HG03354 (cell line): Measurements from ENCODE around the gene IFI30.
"Not testable (repeated sequence)": the region's sequence is repeated elsewhere in the genome, so short reads cannot be mapped to it uniquely, and the experiment has no call there.

Source experiments
- ATAC-seq: cut with Tn5 transposase; IDR thresholded peaks from one replicate; pipeline ENCODE4 v1.9.1; 2021; ENCODE audit warnings: mild to moderate bottlenecking; ENCODE audit not compliant: unreplicated experiment, poor library complexity, severe bottlenecking

Gene IFI30

DNA sequence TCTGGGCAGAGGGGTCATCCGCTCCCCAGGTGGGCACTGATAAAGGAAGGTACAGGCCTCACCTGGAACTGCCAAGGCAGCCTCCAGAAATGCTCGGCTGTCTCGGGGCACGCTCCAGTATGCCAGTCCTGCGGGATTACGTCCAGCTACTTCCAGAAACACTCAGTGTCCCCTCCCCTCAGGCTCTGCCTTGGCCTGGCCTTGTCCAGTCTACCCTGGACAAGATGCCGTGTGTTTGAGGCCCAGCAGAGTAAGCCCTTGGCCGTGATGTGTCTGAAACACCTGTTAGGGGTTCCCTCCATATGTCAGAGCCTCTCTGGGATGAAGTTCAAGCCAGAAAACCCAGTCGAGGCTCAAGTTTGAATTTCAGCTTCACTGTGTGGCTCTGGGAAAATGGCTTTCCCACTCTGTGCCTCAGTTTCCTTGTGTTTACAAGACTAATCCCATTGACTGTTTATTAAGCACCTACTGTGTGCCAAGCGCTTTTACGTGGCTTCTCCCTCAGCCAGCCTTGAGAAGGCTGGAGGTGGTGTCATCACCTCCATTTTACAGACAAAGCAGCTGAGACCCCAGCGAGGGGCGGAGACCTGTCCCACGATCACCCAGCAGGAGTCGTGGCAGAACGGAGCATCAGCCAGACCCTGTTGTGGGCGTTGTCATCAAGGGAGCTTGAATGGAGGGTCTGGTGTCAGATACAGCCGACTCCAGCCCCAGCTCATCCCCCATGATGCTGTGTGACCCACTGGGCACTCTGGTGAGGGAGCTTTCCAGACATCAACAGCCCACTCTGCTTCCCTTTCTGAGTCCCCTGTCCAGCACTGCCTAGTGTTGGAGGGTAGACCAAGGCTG is 22.6 kb upstream of the IFI30 start:
- no peak for ATAC-seq

DNA sequence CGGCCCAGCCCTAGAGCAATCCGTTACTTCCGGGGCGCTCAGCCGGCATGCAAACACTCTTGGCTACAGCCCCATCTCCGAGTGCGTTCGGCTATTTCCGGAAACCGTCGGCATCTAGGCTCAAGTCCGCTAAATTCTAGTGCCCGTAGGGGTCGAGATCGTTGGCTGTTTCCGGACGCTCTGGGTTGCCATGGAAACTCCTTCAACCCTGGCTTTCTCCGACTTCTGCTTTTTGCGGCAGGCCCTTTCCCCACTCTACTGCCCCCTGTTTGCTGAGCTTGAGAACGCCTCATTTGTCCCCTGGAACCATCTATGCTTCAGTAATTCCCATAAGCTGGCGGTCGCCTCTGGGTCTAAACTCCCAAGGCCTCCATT is 21.2 kb upstream of the IFI30 start:
- ATAC-seq: peak; percentile 72

DNA sequence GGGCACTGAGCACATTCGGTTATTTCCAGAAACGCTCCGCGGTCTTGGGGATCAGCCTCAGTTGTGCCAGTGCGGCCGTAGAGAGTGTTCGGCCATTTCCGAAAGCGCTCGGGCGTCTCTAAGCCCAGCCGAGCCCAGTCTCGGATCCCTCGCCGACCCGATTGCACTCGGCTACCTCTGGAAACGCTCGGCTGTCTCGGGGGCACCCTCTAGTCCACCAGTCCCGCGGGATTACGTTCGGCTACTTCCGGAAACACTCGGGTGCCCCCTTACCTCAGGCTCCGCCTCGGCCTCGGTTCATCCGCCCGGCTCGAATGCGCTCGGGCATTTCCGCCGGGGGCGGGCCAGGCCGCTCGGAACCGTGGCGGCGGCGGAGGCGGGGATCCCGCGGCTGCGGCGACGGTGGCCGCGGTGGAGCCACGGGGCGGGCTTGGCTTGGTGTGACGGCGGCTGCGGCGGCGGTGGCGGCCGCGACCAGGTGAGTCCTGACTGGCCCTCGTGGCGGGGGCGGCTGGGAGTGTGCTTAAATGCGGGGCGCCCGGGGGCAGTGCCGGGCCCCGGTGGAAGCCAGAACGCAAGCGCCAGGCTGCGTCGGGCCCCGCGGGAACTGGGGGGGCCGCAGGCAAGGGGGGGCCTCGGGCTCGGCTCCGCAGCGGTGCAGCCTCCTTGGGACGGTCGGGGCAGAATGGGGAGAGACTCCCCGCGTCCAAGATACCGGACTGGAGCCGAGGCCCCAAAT is 20.6 kb upstream of the IFI30 start, which contains the start of gene PIK3R2:
Gene PIK3R2 (plus strand): TSS at position 347 of the 739 bp plus-strand sequence. CDS start 2,717 bp downstream, outside the sequence.
- ATAC-seq: peak; percentile 78

DNA sequence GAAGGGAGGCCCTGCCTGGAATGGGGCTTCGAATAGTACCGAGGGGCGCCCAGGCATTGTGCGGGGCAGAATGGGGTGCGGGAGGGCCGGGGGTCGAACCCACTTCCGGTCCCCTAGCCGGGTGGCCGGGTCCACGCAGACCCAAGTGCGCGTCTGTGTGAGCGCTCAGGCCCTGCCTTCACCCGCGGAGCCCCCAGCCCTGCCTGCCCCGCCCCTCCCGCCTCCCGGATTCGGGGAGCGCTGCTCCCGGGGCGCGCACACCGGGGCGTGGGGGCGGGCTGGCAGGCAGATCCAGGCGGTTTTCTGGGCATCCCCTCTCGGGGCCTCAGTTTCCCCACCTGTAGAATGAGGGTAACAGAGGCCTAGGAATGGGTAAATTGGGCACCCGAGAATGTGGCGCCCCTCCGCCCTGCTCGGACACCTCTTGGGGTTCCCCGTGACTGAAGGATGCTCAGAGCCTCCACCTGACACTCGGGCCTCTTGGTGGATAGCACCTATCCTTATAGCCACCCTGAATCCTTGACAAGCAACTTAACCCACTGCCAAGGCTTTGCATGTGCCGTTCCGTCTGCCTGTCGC is 20.0 kb upstream of the IFI30 start:
- peak; percentile 2 for ATAC-seq

DNA sequence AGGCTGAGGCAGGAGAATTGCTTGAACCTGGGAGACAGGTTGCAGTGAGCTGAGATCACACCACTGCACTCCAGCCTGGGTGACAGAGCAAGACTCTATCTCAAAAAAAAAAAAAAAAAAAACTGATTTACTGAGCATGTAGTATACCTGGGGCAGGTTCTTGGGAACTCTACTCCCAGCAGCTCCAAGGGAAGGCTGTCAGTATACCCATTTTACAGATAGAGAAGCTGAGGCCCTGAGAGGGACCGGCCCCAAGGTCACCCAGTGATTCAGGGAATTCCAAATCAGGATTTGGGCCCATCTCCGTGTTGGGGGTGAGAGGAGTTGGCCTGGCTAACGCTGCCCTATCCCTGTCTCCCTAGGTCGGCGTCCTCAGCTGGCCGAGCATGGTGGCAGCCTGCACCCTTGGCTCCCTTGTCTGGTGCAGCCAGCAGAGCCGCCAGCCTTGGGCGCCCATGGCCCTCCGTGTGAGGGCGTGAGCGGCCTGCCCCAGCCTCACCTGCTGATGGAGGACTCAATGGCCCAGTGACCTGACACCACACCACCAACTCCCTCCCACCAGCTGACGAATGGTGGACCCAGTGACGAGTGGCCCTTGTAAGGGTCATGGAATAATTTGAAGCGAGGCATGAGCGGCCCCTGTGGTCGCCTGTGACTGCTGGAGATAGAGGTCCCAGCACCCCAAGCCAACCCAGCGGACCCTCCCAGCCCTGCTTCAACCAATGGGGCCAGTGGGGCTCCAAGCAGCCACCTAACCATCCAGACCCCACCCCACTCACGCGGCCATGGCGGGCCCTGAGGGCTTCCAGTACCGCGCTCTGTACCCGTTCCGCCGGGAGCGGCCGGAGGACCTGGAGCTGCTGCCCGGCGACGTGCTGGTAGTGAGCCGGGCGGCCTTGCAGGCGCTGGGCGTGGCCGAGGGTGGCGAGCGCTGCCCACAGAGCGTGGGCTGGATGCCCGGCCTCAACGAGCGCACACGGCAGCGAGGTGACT is 18.2 kb upstream of the IFI30 start:
- no peak for ATAC-seq

DNA sequence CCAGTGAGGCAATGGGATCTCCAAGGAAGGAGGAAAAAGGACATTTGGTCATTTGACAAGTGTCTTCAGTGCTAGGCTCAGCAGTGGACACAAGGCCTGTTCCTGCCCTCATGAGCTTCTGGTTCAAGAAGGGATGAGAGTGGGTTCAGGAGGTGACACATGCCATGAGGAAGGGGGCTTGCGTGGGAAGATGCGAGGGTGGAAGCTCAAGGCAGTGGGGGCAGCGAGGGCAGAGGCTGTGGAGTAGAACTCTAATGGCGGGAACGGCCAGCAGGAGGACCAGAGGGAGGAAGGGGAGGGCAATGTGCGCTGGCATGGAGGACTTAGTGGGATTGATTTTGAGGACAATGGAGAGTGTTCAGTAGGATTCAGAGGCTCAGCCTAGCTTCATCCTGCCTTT is 17.3 kb upstream of the IFI30 start:
- ATAC-seq: no peak

DNA sequence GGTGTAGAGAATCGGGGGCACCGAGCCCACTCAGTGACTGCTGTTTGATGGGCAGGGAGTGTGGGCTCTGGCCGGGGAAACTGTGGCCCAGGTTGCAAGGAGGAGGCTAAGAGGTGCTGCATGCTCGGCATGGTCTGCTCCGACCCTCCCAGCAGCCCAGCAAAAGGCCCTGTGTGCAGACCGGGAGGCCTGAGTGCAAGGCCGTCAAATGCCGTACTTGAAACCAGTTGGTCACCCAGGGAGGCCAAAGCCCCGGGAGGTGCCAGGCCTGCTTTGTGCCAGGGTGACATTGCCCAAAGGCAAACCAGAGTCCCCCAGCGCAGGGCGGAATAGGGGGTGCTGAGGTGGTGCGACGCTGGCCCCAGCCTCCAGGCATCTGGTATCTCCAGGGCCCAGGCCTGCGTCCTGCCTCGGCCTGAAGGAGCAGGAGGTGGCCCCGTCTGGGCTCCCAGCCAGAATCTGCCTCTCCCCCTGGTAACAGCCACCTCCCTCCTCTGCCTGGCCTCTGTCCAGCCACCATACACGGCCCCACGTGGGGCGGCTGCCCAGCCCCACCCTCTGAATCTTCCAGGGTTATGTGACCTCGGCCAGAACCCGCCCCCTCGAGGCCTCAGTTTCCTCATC is 16.7 kb upstream of the IFI30 start:
- ATAC-seq: no peak

DNA sequence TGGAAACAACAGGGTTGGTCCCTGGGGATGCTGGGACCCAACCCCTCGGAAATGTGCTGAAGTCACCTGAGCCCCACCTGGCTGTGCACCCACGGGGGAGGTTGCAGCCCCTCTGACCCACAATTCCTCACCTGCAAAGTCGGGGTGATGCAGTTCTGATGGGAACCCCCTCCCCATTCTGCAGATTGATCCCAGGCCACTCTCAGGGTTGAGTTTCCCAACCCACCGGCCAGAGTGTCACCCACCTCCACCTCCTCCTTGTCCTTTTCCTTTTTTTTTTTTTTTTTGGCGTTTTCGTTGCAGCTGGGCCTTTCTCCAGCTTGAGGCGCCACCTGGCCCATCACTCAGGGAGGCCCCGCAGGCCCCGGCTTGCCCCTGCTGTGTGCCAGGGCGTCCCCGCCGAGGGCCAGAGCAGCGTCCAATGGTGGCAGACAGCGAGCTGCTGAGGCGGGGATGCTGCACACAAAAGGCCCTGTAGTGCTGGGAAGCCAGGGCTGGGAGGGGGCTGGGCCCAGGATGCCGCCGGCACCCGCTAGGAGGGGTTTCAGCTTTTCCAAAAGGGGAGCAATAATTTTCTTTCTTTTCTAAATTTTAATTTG is 16.0 kb upstream of the IFI30 start:
- no peak for ATAC-seq

DNA sequence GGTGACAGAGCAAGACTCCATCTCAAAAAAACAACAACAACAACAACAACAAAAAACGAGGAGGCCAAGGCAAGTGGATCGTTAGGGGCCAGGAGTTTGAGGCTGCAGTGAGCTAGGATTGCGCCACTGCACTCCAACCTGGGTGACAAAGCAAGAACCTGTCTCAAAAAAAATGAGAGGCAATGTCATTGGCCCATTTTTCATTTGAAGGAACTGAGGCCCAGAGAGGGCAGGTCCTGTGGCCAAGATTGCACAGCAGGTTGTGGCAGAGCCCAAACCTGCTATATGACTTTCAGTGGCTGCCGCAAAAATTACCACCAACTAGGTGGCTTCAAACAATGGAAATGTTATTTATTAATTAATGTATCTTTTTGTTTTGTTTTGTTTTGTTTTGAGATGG is 15.1 kb upstream of the IFI30 start:
- ATAC-seq: no peak

DNA sequence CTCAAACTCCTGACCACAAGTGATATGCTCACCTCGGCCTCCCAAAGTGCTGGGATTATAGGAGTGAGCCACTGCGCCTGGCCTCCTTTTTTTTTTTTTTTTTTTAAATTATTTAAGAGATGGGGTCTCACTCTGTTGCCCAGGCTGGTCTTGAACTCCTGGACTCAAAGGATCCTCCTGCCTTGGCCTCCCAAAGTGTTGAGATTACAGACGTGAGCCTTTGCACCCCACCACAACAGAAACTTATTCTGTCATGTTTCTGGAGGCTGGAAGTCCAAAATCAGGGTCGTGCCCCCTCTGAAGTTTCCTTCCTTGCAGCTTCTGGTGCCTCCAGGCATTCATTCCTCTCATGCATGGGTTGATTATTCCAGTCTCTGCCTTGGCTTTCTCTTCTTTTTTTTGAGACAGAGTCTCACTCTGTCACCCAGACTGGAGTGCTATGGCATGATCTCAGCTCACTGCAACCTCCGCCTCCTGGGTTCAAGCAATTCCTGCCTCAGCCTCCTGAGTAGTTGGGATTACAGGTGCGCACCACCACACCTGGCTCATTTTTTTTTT is 14.5 kb upstream of the IFI30 start:
- not testable (repeated sequence) for ATAC-seq

DNA sequence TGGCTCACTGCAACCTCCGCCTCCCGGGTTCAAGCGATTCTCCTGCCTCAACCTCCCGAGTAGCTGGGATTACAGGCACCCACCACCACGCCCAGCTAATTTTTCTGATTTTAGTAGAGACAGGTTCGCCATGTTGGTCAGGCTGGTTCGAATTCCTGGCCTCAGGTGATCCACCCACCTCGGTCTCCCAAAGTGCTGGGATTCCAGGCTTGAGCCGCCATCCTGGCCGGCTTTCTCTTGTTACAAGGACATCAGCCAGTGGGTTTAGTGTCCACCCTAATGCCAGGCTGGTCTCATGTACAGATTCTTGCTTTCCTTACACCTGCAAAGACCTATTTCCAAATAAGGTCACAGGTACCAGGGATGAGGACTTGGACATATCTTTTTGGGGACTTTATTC is 13.8 kb upstream of the IFI30 start:
- no peak for ATAC-seq

DNA sequence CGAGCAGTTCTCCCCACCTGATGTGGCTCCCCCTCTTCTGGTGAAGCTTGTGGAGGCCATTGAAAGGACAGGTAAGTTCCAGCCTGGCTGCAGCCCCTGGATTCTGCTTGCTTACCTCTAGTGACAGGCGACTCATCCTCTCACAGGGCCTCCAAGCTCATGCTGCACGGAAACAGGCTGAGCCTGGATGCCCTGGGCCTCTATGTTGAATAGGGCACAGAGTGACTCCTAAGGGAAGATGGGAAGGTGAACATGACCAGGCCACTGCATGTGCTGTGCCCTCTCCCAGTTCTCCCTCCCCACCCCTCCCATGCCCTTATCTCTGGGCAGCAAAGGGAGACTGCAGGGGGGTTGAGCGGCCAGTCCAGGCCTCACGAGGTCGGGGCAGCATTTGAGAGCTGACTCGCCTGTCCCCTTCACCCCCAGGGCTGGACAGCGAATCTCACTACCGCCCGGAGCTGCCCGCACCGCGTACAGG is 13.1 kb upstream of the IFI30 start:
- ATAC-seq: no peak

DNA sequence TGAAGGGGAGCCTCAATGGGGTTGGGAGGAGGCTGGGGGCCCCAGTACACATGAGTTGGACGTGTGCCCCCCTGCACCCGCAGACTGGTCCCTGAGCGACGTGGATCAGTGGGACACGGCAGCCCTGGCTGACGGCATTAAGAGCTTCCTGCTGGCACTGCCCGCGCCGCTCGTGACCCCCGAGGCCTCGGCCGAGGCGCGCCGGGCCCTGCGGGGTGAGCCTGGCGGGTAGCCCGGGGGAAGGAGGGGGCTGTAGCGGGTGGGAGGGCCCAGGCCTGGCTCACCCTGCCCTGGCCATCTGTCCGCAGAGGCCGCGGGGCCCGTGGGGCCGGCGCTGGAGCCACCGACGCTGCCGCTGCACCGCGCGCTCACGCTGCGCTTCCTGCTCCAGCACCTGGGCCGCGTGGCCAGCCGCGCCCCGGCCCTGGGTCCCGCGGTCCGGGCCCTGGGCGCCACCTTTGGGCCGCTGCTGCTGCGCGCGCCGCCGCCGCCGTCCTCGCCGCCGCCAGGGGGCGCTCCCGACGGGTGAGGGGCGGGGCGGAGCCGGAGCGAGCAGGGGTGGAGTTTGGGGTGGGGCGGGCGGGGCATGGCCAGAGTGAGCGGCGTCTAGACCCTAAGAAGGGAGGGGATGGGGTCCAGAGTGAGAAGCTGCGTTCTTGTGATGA is 12.5 kb upstream of the IFI30 start:
- peak; percentile 84 for ATAC-seq

DNA sequence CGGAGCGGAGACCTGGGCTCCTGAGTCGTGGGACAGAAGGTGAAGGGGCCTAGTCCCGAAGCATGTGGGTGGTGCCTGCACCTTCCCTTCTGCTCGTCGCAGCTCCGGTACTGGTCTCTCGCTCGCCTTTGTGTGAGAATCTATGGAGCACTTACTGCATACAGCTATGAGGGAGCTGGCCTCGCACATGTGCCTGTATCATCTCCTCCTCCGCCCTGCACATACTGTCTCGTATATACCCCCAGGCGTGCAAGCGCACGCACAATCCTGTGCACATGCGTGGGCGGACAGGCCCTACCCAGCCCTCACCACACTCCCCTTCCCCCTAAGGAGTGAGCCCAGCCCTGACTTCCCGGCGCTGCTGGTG is 12.0 kb upstream of the IFI30 start:
- peak; percentile 20 for ATAC-seq

DNA sequence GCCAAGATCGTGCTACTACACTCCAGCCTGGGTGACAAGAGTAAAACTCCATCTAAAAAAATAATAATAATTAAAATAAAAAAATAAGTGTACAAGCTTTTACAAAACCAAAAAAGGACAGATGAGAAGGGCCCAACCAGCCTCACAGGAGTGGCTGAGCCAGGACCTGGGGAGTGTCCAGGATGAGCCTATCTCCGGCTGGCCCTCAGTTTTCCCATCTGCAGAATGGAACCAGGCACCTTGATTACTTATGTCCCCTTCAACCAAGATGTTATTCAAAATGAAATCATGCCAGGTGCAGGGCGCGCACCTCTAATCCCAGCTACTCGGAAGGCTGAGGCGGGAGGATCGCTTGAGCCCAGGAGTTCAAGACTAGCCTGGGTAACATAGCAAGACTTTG is 9.5 kb upstream of the IFI30 start:
- ATAC-seq: no peak

DNA sequence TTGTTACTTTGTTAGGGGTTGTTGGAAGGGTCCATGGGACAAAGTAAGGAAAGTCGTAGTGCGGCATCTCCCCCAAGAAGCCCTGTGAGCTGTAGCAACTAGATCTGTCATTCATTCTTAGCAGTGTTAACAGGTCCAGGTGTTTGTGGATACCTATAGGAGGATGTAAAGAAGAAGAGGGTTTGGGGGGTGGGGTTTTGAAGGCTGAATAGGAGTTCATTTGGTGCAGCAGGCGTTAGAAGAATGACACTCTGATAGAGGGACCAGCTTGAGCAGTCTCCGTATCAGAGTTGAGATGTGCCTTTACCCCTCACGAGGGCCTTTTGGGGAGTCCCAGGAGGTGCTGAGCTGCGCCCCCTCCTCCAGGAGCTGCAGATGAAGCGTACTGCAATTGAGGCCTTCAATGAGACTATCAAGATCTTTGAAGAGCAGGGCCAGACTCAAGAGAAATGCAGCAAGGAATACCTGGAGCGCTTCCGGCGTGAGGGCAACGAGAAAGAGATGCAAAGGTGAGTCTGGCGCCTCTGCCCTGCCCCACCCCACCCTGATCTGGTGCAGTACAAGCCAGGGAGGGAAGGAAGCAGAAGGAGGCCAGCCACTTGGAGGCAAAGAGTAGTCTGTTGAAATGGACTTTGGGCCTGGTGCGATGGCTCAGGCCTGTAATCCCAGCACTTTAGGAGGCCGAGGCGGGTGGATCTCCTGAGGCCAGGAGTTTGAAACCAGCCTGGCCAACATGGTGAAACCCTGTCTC is 7.6 kb upstream of the IFI30 start:
- ATAC-seq: no peak

DNA sequence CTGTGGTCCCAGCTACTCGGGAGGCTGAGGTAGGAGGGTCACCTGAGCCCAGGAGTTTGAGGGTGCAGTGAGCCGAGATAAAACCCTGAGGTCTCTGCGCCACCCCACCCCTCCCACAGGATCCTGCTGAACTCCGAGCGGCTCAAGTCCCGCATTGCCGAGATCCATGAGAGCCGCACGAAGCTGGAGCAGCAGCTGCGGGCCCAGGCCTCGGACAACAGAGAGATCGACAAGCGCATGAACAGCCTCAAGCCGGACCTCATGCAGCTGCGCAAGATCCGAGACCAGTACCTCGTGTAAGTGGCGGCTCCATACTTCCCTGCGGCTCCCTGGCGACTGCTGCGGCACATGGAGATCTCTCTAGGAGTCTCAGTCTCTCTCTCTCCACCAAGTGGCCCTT is 6.6 kb upstream of the IFI30 start:
- no peak for ATAC-seq
